Measurements from ENCODE around the gene ARHGAP28.

ARHGAP28 gene

DNA sequence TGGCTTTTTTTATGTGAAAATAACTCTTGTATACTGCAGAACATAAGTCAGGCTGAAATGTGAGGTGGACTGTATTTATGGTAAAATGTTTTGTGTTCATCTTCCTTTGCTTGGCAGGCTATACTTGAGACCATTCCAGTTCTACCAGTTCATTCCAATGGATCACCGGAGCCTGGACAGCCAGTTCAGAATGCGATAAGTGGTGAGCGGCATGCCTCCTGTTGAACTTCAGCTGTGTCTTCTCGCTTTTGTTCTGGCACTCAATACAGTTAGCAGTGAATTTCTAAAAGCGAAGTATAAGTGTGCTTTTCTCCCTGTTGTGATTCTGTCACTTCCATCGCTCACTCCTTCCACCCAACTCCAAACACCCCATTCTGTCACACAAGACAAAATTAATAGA, 138.5 kb downstream of the ARHGAP28 start:
- no peaks in the 10 kb centered on the region for H3K27me3 ChIP-seq (ENCODE audit: insufficient read depth, poor library complexity, severe bottlenecking)
- no peak for DNase-seq (ENCODE audit: low read depth in 1 of 2, low spot score in 1 of 2)
- H3K4me3 ChIP-seq (replicated peaks; ENCODE audit: insufficient read depth, low read length), result no peak overlapping the region
- no peak overlapping the region for H3K27ac ChIP-seq (replicated peaks)
- TF ChIP-seq POLR2AphosphoS5 (IDR thresholded peaks at IDR 0.05; ENCODE audit: low read depth) (no peak), GABPA (IDR thresholded peaks at IDR 0.05; ENCODE audit: low read depth) (no peak), SPI1 (IDR thresholded peaks at IDR 0.05; ENCODE audit: borderline replicate concordance, low read depth) (no peak)
- TF ChIP-seq, protein P1, sequence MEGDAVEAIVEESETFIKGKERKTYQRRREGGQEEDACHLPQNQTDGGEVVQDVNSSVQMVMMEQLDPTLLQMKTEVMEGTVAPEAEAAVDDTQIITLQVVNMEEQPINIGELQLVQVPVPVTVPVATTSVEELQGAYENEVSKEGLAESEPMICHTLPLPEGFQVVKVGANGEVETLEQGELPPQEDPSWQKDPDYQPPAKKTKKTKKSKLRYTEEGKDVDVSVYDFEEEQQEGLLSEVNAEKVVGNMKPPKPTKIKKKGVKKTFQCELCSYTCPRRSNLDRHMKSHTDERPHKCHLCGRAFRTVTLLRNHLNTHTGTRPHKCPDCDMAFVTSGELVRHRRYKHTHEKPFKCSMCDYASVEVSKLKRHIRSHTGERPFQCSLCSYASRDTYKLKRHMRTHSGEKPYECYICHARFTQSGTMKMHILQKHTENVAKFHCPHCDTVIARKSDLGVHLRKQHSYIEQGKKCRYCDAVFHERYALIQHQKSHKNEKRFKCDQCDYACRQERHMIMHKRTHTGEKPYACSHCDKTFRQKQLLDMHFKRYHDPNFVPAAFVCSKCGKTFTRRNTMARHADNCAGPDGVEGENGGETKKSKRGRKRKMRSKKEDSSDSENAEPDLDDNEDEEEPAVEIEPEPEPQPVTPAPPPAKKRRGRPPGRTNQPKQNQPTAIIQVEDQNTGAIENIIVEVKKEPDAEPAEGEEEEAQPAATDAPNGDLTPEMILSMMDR (IDR thresholded peaks at IDR 0.05; ENCODE audit: insufficient read depth, low read length), result no peak
- TF ChIP-seq, protein P2, sequence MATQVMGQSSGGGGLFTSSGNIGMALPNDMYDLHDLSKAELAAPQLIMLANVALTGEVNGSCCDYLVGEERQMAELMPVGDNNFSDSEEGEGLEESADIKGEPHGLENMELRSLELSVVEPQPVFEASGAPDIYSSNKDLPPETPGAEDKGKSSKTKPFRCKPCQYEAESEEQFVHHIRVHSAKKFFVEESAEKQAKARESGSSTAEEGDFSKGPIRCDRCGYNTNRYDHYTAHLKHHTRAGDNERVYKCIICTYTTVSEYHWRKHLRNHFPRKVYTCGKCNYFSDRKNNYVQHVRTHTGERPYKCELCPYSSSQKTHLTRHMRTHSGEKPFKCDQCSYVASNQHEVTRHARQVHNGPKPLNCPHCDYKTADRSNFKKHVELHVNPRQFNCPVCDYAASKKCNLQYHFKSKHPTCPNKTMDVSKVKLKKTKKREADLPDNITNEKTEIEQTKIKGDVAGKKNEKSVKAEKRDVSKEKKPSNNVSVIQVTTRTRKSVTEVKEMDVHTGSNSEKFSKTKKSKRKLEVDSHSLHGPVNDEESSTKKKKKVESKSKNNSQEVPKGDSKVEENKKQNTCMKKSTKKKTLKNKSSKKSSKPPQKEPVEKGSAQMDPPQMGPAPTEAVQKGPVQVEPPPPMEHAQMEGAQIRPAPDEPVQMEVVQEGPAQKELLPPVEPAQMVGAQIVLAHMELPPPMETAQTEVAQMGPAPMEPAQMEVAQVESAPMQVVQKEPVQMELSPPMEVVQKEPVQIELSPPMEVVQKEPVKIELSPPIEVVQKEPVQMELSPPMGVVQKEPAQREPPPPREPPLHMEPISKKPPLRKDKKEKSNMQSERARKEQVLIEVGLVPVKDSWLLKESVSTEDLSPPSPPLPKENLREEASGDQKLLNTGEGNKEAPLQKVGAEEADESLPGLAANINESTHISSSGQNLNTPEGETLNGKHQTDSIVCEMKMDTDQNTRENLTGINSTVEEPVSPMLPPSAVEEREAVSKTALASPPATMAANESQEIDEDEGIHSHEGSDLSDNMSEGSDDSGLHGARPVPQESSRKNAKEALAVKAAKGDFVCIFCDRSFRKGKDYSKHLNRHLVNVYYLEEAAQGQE (IDR thresholded peaks at IDR 0.05; ENCODE audit: insufficient replicate concordance, low read depth), result no peak

DNA sequence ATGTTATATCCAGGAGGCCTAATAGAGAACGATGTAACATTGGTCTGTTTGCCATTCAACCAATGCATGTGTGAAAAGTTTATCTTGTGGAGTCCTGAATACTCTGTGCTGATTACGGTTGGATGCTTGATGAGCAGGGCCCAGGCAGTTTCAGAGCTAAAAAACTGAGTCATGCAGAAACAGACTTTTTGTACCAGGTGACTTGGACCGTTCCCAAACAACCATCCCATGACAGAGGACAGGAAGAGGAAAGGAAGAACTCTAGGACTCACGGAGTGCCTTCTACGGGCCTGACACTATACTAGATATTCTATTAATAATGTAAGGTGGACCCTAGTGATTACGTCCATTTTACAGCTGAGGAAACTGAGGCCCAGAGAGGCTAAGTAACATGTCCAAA, 142.1 kb downstream of the ARHGAP28 start:
- H3K4me3 ChIP-seq (replicated peaks; ENCODE audit: insufficient read depth, low read length), result no peak overlapping the region
- TF ChIP-seq, protein P2 (IDR thresholded peaks at IDR 0.05; ENCODE audit: insufficient replicate concordance, low read depth), result no peak
- TF ChIP-seq POLR2AphosphoS5 (IDR thresholded peaks at IDR 0.05; ENCODE audit: low read depth), result no peak
- TF ChIP-seq SPI1 (IDR thresholded peaks at IDR 0.05; ENCODE audit: borderline replicate concordance, low read depth), result no peak
- TF ChIP-seq, protein P1 (IDR thresholded peaks at IDR 0.05; ENCODE audit: insufficient read depth, low read length), result no peak
- TF ChIP-seq GABPA (IDR thresholded peaks at IDR 0.05; ENCODE audit: low read depth), result no peak
- H3K27ac ChIP-seq (replicated peaks), result no peak overlapping the region
- no peak for DNase-seq (ENCODE audit: low read depth in 1 of 2, low spot score in 1 of 2)
- no peaks in the 10 kb centered on the region for H3K27me3 ChIP-seq (ENCODE audit: insufficient read depth, poor library complexity, severe bottlenecking)

GRCh38 chr18:6873040-6873751, 143.7 kb downstream of the ARHGAP28 start:
- H3K27me3 ChIP-seq (ENCODE audit: insufficient read depth, poor library complexity, severe bottlenecking), result no peaks in the 10 kb centered on the region
- no peak for DNase-seq (ENCODE audit: low read depth in 1 of 2, low spot score in 1 of 2)

More at GRCh38 chr18:6873040-6873751, 143.7 kb downstream of the ARHGAP28 start:
- TF ChIP-seq, protein P2 (IDR thresholded peaks at IDR 0.05; ENCODE audit: insufficient replicate concordance, low read depth), result no peak
- TF ChIP-seq POLR2AphosphoS5 (IDR thresholded peaks at IDR 0.05; ENCODE audit: low read depth) (no peak), SPI1 (IDR thresholded peaks at IDR 0.05; ENCODE audit: borderline replicate concordance, low read depth) (no peak), GABPA (IDR thresholded peaks at IDR 0.05; ENCODE audit: low read depth) (no peak)
- TF ChIP-seq, protein P1 (IDR thresholded peaks at IDR 0.05; ENCODE audit: insufficient read depth, low read length), result no peak
- Histone ChIP-seq H3K4me3 (replicated peaks; ENCODE audit: insufficient read depth, low read length) (no peak overlapping the region), H3K27ac (replicated peaks) (no peak overlapping the region)
